ENCODE data around the gene CYP39A1.

The CYP39A1 gene

GRCh38 chr6:46652603-46653438 lies at the start of gene CYP39A1, which contains the start of gene SLC25A27:
TSS of gene CYP39A1 (minus strand) at chr6:46652818. CDS start at chr6:46652582, 236 bp downstream.
TSS of gene SLC25A27 (plus strand) at chr6:46652975. CDS start at chr6:46653193, 218 bp downstream.
- DNase-seq (ENCODE audit: low read depth in 3 of 3), result peak; percentile 66 to 86 (median 70)

- no peak for DNase-seq (ENCODE audit: low read depth in 3 of 3)
Observed at GRCh38 chr6:46699970-46700369, 47.4 kb upstream of the CYP39A1 start.

GRCh38 chr6:46690911-46691451 lies 38.4 kb upstream of the CYP39A1 start:
- DNase-seq (ENCODE audit: low read depth in 3 of 3), result no peak

GRCh38 chr6:46690141-46690755 lies 37.6 kb upstream of the CYP39A1 start:
- no peak for DNase-seq (ENCODE audit: low read depth in 3 of 3)

- no peak for DNase-seq (ENCODE audit: low read depth in 3 of 3)
Observed at GRCh38 chr6:46689657-46690056, 37.0 kb upstream of the CYP39A1 start.

GRCh38 chr6:46688966-46689335 lies 36.3 kb upstream of the CYP39A1 start:
- DNase-seq (ENCODE audit: low read depth in 3 of 3), result no peak

- no peak for DNase-seq (ENCODE audit: low read depth in 3 of 3)
Observed at GRCh38 chr6:46688117-46688965, 35.7 kb upstream of the CYP39A1 start.

- no peak for DNase-seq (ENCODE audit: low read depth in 3 of 3)
Observed at GRCh38 chr6:46687619-46688097, 35.0 kb upstream of the CYP39A1 start, which contains the start of gene TDRD6. TSS of gene TDRD6 (plus strand) at chr6:46687885. CDS start at chr6:46688129, 244 bp downstream.

GRCh38 chr6:46684771-46685170 lies 32.2 kb upstream of the CYP39A1 start:
- no peak for DNase-seq (ENCODE audit: low read depth in 3 of 3)

- DNase-seq (ENCODE audit: low read depth in 3 of 3), result no peak
Observed at GRCh38 chr6:46677314-46677654, 24.7 kb upstream of the CYP39A1 start.

- no peak for DNase-seq (ENCODE audit: low read depth in 3 of 3)
Observed at GRCh38 chr6:46676604-46677313, 24.1 kb upstream of the CYP39A1 start.

- DNase-seq (ENCODE audit: low read depth in 3 of 3), result no peak
Observed at GRCh38 chr6:46674410-46674809, 21.8 kb upstream of the CYP39A1 start.

GRCh38 chr6:46667377-46667776 lies 14.8 kb upstream of the CYP39A1 start:
- DNase-seq (ENCODE audit: low read depth in 3 of 3), result no peak

- no peak for DNase-seq (ENCODE audit: low read depth in 3 of 3)
Observed at GRCh38 chr6:46661483-46661882, 8.9 kb upstream of the CYP39A1 start.

GRCh38 chr6:46657642-46658041 lies 5.0 kb upstream of the CYP39A1 start:
- no peak for DNase-seq (ENCODE audit: low read depth in 3 of 3)

GRCh38 chr6:46655803-46656202 lies 3.2 kb upstream of the CYP39A1 start:
- DNase-seq (ENCODE audit: low read depth in 3 of 3), result no peak

- DNase-seq (ENCODE audit: low read depth in 3 of 3), result no peak
Observed at GRCh38 chr6:46653439-46654195, 999 bp upstream of the CYP39A1 start.

- DNase-seq (ENCODE audit: low read depth in 3 of 3), result no peak
Observed at GRCh38 chr6:46652232-46652602, 401 bp downstream of the CYP39A1 start.

GRCh38 chr6:46651816-46652215 lies 802 bp downstream of the CYP39A1 start:
- no peak for DNase-seq (ENCODE audit: low read depth in 3 of 3)

- DNase-seq (ENCODE audit: low read depth in 3 of 3), result no peak
Observed at GRCh38 chr6:46651006-46651405, 1.6 kb downstream of the CYP39A1 start.

All from stimulated activated CD4-positive, alpha-beta T cell treated with anti-CD3 and anti-CD28 coated beads, TNF-alpha, amount 100 ng/mL, for 24 hours (primary cell).